ENCODE measurements around the gene SASH3.

Gene SASH3

DNA sequence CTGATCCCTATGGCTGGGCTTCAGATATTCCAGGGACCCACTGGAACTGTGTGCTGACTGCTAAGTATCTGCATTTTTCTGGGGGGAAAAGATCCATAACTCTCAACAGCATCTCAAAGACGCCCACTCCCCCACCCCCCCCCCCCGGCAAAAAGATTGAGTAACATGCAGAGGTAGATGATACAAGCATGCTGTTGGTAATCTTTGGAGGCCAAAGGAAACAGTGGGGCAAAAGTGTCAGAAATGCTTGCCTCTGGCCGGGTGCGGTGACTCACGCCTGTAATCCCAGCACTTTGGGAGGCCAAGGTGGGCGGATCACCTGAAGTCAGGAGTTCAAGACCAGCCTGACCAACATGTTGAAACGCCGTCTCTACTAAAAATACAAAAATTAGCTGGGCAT lies 28.8 kb upstream of the SASH3 start:
- H3K4me2 ChIP-seq (ENCODE audit: low read length) = no peak overlapping the region
- no peaks in the 10 kb centered on the region for H3K27me3 ChIP-seq (ENCODE audit: insufficient read depth, low read length, poor library complexity)
- H3K9ac ChIP-seq (ENCODE audit: low read length) = no peak overlapping the region
- H3K56ac ChIP-seq (ENCODE audit: low read length) = no peak overlapping the region
- H3K4me3 ChIP-seq (ENCODE audit: low read length) = no peak overlapping the region
- no peak for DNase-seq
- H3K23ac ChIP-seq (ENCODE audit: low read length) = no peak overlapping the region
- no peak overlapping the region for H4K8ac ChIP-seq (ENCODE audit: low read depth, low read length)
- H2BK15ac ChIP-seq (replicated peaks; ENCODE audit: low read depth) = no peak overlapping the region
- H3K36me3 ChIP-seq (ENCODE audit: control insufficient read depth, insufficient read depth, low read length) = no peaks in the 10 kb centered on the region
- H3K4me1 ChIP-seq (ENCODE audit: control insufficient read depth, low read depth, low read length) = no peaks in the 10 kb centered on the region
- no peak overlapping the region for H2AK5ac ChIP-seq (ENCODE audit: low read length)
- no peak overlapping the region for H3K18ac ChIP-seq (ENCODE audit: low read length)
- no peak overlapping the region for H3K4ac ChIP-seq (ENCODE audit: low read depth, low read length)
- H3K79me2 ChIP-seq (ENCODE audit: control insufficient read depth, insufficient read depth, low read length) = no peaks in the 10 kb centered on the region
- no peaks in the 10 kb centered on the region for H3K79me1 ChIP-seq (ENCODE audit: low read length)
- no CpG with 5 or more reads among the region's 8 CpGs for WGBS (ENCODE audit: extremely low coverage, insufficient coverage, low lambda C conversion rate)
- H2BK5ac ChIP-seq (ENCODE audit: low read length) = no peak overlapping the region
- H2BK120ac ChIP-seq (ENCODE audit: low read depth, low read length) = no peak overlapping the region
- H4K5ac ChIP-seq (ENCODE audit: low read length) = no peak overlapping the region
- H3K27ac ChIP-seq (ENCODE audit: low read depth, low read length) = no peak overlapping the region

GRCh38 chrX:129754056-129755024 lies 25.4 kb upstream of the SASH3 start:
- Histone ChIP-seq H2BK15ac (replicated peaks; ENCODE audit: low read depth) (no peak overlapping the region), H2BK120ac (ENCODE audit: low read depth, low read length) (no peak overlapping the region), H3K27me3 (ENCODE audit: insufficient read depth, low read length, poor library complexity) (no peaks in the 10 kb centered on the region), H3K4me1 (ENCODE audit: control insufficient read depth, low read depth, low read length) (no peaks in the 10 kb centered on the region), H3K27ac (ENCODE audit: low read depth, low read length) (no peak overlapping the region), H3K18ac (ENCODE audit: low read length) (no peak overlapping the region), H2AK5ac (ENCODE audit: low read length) (no peak overlapping the region), H3K23ac (ENCODE audit: low read length) (no peak overlapping the region), H4K8ac (ENCODE audit: low read depth, low read length) (no peak overlapping the region), H3K36me3 (ENCODE audit: control insufficient read depth, insufficient read depth, low read length) (no peaks in the 10 kb centered on the region), H3K4me3 (ENCODE audit: low read length) (no peak overlapping the region), H4K5ac (ENCODE audit: low read length) (no peak overlapping the region), H2BK5ac (ENCODE audit: low read length) (no peak overlapping the region), H3K9ac (ENCODE audit: low read length) (no peak overlapping the region), H3K79me1 (ENCODE audit: low read length) (no peaks in the 10 kb centered on the region), H3K4me2 (ENCODE audit: low read length) (no peak overlapping the region), H3K4ac (ENCODE audit: low read depth, low read length) (no peak overlapping the region), H3K79me2 (ENCODE audit: control insufficient read depth, insufficient read depth, low read length) (no peaks in the 10 kb centered on the region), H3K56ac (ENCODE audit: low read length) (peak overlapping the region; percentile 22)
- WGBS (ENCODE audit: extremely low coverage, insufficient coverage, low lambda C conversion rate) = no CpG with 5 or more reads among the region's 22 CpGs
- peak; percentile 48 for DNase-seq

DNA sequence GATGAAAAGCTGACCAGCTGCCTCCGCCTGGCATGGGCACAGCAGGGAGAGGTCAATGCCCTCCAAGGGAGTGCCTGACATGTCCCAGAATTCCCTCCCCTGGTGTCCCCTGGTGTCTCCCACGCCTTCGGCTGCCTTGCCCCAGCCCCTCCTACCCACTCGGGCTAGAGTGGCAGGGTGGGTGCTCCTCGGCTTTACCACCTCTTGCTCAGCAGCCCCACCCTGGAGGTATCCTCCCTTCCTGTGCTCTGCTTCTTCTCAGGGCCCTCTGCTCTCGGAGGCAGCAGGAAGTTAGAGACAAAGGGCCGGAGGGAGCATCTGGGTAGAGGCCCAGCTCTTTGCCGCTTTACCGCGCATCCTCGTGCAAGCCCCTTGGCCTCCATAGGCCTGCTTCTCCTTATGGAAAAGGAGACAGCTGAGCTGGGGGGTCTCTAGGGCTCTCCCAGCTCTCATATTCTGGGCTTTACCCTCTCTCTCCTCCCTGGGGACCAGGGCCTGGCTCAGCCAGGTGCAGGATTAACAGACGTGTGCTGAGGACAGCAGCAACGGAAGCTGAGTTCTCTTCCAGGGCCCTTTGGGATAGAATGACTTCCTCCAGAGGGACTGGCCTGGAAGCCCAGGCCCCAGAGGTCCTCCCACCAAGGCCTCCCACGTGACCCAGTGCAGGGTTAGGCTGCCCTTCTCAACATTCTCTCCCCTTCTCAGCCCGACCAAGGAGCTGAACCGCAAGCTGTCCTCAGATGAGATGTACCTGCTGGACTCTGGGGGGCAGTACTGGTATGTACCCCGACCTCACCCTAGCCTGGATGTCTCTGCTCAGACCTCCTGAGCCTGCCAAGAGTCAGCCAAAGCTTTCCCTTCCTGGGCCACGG lies 23.7 kb upstream of the SASH3 start:
- Histone ChIP-seq H3K56ac (ENCODE audit: low read length) (no peak overlapping the region), H3K27ac (ENCODE audit: low read depth, low read length) (no peak overlapping the region), H3K23ac (ENCODE audit: low read length) (no peak overlapping the region), H3K79me1 (ENCODE audit: low read length) (no peaks in the 10 kb centered on the region), H3K18ac (ENCODE audit: low read length) (no peak overlapping the region), H3K9ac (ENCODE audit: low read length) (no peak overlapping the region), H4K5ac (ENCODE audit: low read length) (no peak overlapping the region), H3K4me3 (ENCODE audit: low read length) (no peak overlapping the region), H3K27me3 (ENCODE audit: insufficient read depth, low read length, poor library complexity) (no peaks in the 10 kb centered on the region), H2AK5ac (ENCODE audit: low read length) (no peak overlapping the region), H3K79me2 (ENCODE audit: control insufficient read depth, insufficient read depth, low read length) (no peaks in the 10 kb centered on the region), H2BK120ac (ENCODE audit: low read depth, low read length) (no peak overlapping the region), H3K36me3 (ENCODE audit: control insufficient read depth, insufficient read depth, low read length) (no peaks in the 10 kb centered on the region), H3K4me1 (ENCODE audit: control insufficient read depth, low read depth, low read length) (no peaks in the 10 kb centered on the region), H3K4me2 (ENCODE audit: low read length) (no peak overlapping the region), H3K4ac (ENCODE audit: low read depth, low read length) (no peak overlapping the region), H4K8ac (ENCODE audit: low read depth, low read length) (no peak overlapping the region), H2BK15ac (replicated peaks; ENCODE audit: low read depth) (no peak overlapping the region), H2BK5ac (ENCODE audit: low read length) (no peak overlapping the region)
- peak; percentile 65 for DNase-seq
- no CpG with 5 or more reads among the region's 18 CpGs for whole genome bisulfite sequencing (ENCODE audit: extremely low coverage, insufficient coverage, low lambda C conversion rate)

DNA sequence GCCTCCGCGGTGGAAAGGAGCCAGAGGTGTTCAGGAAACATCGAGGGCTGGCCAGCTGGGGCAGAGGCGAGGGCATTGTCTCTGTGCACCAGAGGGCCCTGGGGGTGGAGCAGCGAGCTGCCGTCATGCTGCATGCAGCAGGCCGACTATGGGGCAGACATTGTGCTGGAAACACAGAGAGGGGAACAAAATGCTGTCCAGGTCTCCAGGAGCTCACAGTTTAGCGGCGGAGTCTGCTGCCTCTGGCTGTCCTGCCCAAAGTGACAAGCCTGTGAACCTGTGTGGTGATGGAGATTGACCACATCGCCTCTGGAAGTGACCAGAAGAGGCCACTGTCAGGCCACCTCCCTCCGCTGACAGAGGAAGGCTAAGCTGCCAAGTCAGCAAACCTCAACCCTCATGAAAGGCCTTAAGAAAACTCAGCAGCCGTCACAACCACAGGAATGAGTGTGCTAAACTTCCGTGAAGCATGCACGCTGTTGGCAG lies 20.1 kb upstream of the SASH3 start:
- Histone ChIP-seq H3K4ac (ENCODE audit: low read depth, low read length) (no peak overlapping the region), H3K27me3 (ENCODE audit: insufficient read depth, low read length, poor library complexity) (no peaks in the 10 kb centered on the region), H2BK5ac (ENCODE audit: low read length) (no peak overlapping the region), H3K79me2 (ENCODE audit: control insufficient read depth, insufficient read depth, low read length) (no peaks in the 10 kb centered on the region), H3K79me1 (ENCODE audit: low read length) (no peaks in the 10 kb centered on the region), H3K18ac (ENCODE audit: low read length) (no peak overlapping the region), H3K27ac (ENCODE audit: low read depth, low read length) (no peak overlapping the region), H2AK5ac (ENCODE audit: low read length) (no peak overlapping the region), H3K4me3 (ENCODE audit: low read length) (no peak overlapping the region), H3K36me3 (ENCODE audit: control insufficient read depth, insufficient read depth, low read length) (no peaks in the 10 kb centered on the region), H3K4me2 (ENCODE audit: low read length) (no peak overlapping the region), H2BK15ac (replicated peaks; ENCODE audit: low read depth) (no peak overlapping the region), H3K9ac (ENCODE audit: low read length) (no peak overlapping the region), H3K4me1 (ENCODE audit: control insufficient read depth, low read depth, low read length) (no peaks in the 10 kb centered on the region), H4K8ac (ENCODE audit: low read depth, low read length) (no peak overlapping the region), H4K5ac (ENCODE audit: low read length) (no peak overlapping the region), H3K23ac (ENCODE audit: low read length) (no peak overlapping the region), H3K56ac (ENCODE audit: low read length) (no peak overlapping the region), H2BK120ac (ENCODE audit: low read depth, low read length) (no peak overlapping the region)
- no peak for DNase-seq
- WGBS (ENCODE audit: extremely low coverage, insufficient coverage, low lambda C conversion rate) = no CpG with 5 or more reads among the region's 14 CpGs

- Histone ChIP-seq H3K79me1 (ENCODE audit: low read length) (no peaks in the 10 kb centered on the region), H2BK15ac (replicated peaks; ENCODE audit: low read depth) (no peak overlapping the region), H2BK5ac (ENCODE audit: low read length) (no peak overlapping the region), H2BK120ac (ENCODE audit: low read depth, low read length) (no peak overlapping the region), H3K4me2 (ENCODE audit: low read length) (no peak overlapping the region), H3K4me3 (ENCODE audit: low read length) (no peak overlapping the region), H3K56ac (ENCODE audit: low read length) (no peak overlapping the region), H3K79me2 (ENCODE audit: control insufficient read depth, insufficient read depth, low read length) (no peaks in the 10 kb centered on the region), H3K27me3 (ENCODE audit: insufficient read depth, low read length, poor library complexity) (no peaks in the 10 kb centered on the region), H3K9ac (ENCODE audit: low read length) (no peak overlapping the region), H3K18ac (ENCODE audit: low read length) (no peak overlapping the region), H3K23ac (ENCODE audit: low read length) (no peak overlapping the region), H3K4me1 (ENCODE audit: control insufficient read depth, low read depth, low read length) (no peaks in the 10 kb centered on the region), H4K8ac (ENCODE audit: low read depth, low read length) (no peak overlapping the region), H3K27ac (ENCODE audit: low read depth, low read length) (no peak overlapping the region), H4K5ac (ENCODE audit: low read length) (no peak overlapping the region), H3K36me3 (ENCODE audit: control insufficient read depth, insufficient read depth, low read length) (no peaks in the 10 kb centered on the region), H3K4ac (ENCODE audit: low read depth, low read length) (no peak overlapping the region), H2AK5ac (ENCODE audit: low read length) (no peak overlapping the region)
- no peak for DNase-seq
- no CpG with 5 or more reads among the region's 9 CpGs for WGBS (ENCODE audit: extremely low coverage, insufficient coverage, low lambda C conversion rate)
These were observed 19.6 kb upstream of the SASH3 start for GRCh38 chrX:129760155-129760554.

All from mesendoderm (in vitro differentiated cells).